ENCODE measurements around the gene RGL2. TPM values are rescaled to one million over a fixed set of nuclear protein-coding genes. Genes with fewer than 3 reads are reported as not detected.
A peak's percentile ranks its signal among the peaks of the same experiment; 100 is the strongest.

Gene RGL2
- total RNA-seq, 1 experiment from 2014 or later = 84.4 TPM

- H3K27ac ChIP-seq (ENCODE audit: low read length) = peak overlapping the region; percentile 90
- in situ Hi-C loops (cut with HindIII; ENCODE audit: low pct_unique_long_range_greater_than_20kb, low sequenced_read_pairs) = no loop called here
- H3K4me1 ChIP-seq (ENCODE audit: control insufficient read depth, insufficient read depth, low read length) = peaks cover 14% of the 10 kb centered on the region
- DNase-seq (ENCODE audit: low read depth, low spot score) (no peak), ATAC-seq (peak; percentile 39)
- no peaks in the 10 kb centered on the region for H3K27me3 ChIP-seq (ENCODE audit: control insufficient read depth, insufficient read depth, low read length)
- H3K4me3 ChIP-seq (ENCODE audit: low read depth in 2 of 2, low read length in 2 of 2) = peak overlapping the region; percentile 67 to 82
- no TSS peak for BruUV-seq (replicated peaks)
- POLR2A ChIA-PET = interaction anchor here (0.6 kb wide), 1 partner anchor 23 kb away, joined by 3 read pairs; the partner anchor contains the start of gene VPS52
- intact Hi-C loops (cut with micrococcal nuclease; ENCODE audit: unreplicated experiment) = loop anchor here (2.0 to 10.0 kb wide), 2 partner anchors 130 to 234 kb away; no protein-coding TSS in a partner anchor
- peak; percentile 73 for TF ChIP-seq CTCF (IDR thresholded peaks at IDR 0.05)
- no peak for TF ChIP-seq TCF7L2 (IDR thresholded peaks at IDR 0.05; ENCODE audit: low read depth, low read length)
- H3K9me3 ChIP-seq (ENCODE audit: control insufficient read depth, insufficient read depth, low read depth, low read length) = no peaks in the 10 kb centered on the region
- H3K36me3 ChIP-seq (ENCODE audit: control insufficient read depth, insufficient read depth, low read length) = peaks cover 4% of the 10 kb centered on the region; the same call in 1 of the 2 replicates
- CTCF ChIA-PET = interaction anchor here (0.8 to 1.9 kb wide), 6 partner anchors 12 to 264 kb away, joined by 3 to 9 read pairs (median 4); no protein-coding TSS in a partner anchor
These were observed 50.2 kb downstream of the RGL2 start for GRCh38 chr6:33248643-33248931.

GRCh38 chr6:33247977-33248642 is 50.6 kb downstream of the RGL2 start:
- POLR2A ChIA-PET = interaction anchor here (0.6 kb wide), 1 partner anchor 23 kb away, joined by 3 read pairs; the partner anchor contains the start of gene VPS52
- peak; percentile 68 for ATAC-seq
- no TSS peak for BruUV-seq (replicated peaks)
- in situ Hi-C loops (cut with HindIII; ENCODE audit: low pct_unique_long_range_greater_than_20kb, low sequenced_read_pairs) = no loop called here
- TF ChIP-seq POLR2AphosphoS5 (IDR thresholded peaks at IDR 0.05; ENCODE audit: low read depth, low read length) (0 out of 2 replicates have a peak, but pooled peaks have one; percentile 36), CTCF (IDR thresholded peaks at IDR 0.05) (peak; percentile 95), SIN3A (IDR thresholded peaks at IDR 0.05; ENCODE audit: borderline replicate concordance, insufficient read depth, low read depth, low read length) (0 out of 2 replicates have a peak, but pooled peaks have one; percentile 77), TCF7L2 (IDR thresholded peaks at IDR 0.05; ENCODE audit: low read depth, low read length) (no peak), REST (IDR thresholded peaks at IDR 0.05; ENCODE audit: insufficient read depth in 1 of 2, low read depth in 2 of 2, low read length in 1 of 2) (no peak)
- CTCF ChIA-PET = interaction anchor here (0.5 to 1.9 kb wide), 15 partner anchors 12 to 754 kb away, joined by 3 to 9 read pairs (median 5); no protein-coding TSS in a partner anchor
- H3K4me3 ChIP-seq (ENCODE audit: low read depth in 2 of 2, low read length in 2 of 2) = peak overlapping the region; percentile 67 to 82
- peak overlapping the region; percentile 90 for H3K27ac ChIP-seq (ENCODE audit: low read length)
- H3K9me3 ChIP-seq (ENCODE audit: control insufficient read depth, insufficient read depth, low read depth, low read length) = no peaks in the 10 kb centered on the region
- H3K4me1 ChIP-seq (ENCODE audit: control insufficient read depth, insufficient read depth, low read length) = peaks cover 14% of the 10 kb centered on the region
- H3K36me3 ChIP-seq (ENCODE audit: control insufficient read depth, insufficient read depth, low read length) = peaks cover 4% of the 10 kb centered on the region; the same call in 1 of the 2 replicates
- no peaks in the 10 kb centered on the region for H3K27me3 ChIP-seq (ENCODE audit: control insufficient read depth, insufficient read depth, low read length)
- intact Hi-C loops (cut with micrococcal nuclease; ENCODE audit: unreplicated experiment) = loop anchor here (2.0 to 10.0 kb wide), 2 partner anchors 129 to 233 kb away; no protein-coding TSS in a partner anchor
- peak; percentile 83 for DNase-seq (ENCODE audit: low read depth, low spot score)
